CD4-positive, alpha-beta T cell treated with Interleukin-15 for 1 hour (primary cell): ENCODE results near the gene MICB.
"Not testable (repeated sequence)": the region's sequence is repeated elsewhere in the genome, so short reads cannot be mapped to it uniquely, and the experiment has no call there.

Experiments
- DNase-seq: peaks from one replicate; pipeline ENCODE4 v3.0.0-alpha.2; 2020

MICB gene

DNA sequence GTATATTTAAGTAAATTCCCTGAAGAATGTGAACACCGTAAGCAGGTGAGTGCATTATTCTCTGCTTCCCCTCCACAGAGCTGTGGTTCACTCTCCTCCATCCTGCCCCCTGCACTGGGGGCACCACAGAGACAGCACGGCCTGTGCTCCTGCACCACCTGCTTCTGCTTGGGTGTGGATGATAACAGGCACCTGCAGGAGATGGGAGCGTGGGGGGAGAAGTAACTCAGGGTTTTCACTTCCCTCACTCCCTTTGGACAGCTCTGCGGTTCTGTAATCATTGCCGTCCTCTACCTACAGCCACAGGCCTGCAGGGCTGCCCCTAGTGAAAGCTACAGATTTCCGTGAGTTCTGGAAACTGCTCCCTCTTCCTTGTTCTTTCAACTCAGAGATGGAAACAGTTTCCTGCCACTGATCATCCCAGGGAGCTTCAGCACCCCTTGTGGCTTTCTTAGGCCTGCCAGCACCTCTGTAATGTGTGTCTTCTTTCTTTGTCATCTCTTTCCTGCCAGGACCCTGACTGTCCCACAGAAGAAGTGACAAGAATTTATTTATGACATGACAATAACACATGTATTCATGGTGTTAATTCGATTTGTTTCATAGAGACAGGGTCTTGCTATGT is 21.3 kb upstream of the MICB start:
- no peak for DNase-seq

DNA sequence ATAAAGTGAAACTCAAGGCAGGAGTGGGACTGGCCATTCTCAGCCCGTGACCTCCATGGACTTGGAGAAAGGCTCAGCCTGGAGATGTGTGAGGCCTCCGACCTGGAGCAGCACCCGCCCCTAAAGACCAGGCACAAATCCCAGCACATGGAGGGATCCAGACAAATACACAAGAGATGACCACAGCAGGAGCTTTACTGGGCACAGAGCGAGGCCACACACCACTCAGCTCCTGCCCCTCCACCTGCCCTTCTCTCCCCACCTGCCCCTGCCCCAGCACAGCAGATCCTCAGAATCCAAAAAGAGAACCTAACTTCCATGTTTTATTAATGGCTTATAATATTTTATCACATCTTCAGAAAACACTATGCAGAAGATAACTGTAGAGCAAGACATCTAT is 20.4 kb upstream of the MICB start:
- DNase-seq, result no peak

DNA sequence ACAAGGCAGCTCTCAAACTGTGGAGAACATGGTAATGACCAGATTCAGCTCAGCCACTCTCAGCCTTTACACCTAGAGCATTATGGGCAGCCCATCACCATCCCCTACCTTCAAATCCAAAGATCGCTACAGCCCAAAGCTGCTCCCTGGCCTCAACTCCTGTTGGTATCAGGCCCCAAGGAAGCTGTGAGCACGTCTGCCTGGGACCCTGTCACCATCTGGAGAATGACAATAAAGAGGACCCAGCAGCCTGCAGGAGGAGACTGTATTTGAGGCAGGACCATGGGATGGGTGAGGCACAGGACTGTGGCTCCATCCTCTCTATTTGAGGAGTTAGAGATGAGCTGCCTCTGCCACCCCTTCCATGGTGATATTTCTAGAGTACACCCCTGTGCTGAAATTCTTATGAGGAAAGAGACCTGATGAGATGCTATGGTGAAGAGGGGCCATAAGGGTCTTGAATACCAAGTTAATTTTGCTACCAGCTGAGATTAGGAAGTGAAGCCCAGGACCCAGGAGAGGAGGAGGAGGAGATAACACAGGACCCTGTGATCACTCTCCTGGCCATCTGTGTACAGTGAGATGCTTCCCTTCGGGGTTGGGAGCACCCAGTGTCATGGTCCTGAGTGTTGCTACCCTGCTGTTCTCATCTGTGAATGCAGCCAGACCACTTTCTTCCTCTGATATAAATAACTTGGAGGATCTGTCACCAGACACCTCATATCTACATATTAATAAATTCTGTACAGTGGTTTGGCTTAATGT is 19.6 kb upstream of the MICB start:
- no peak for DNase-seq

DNA sequence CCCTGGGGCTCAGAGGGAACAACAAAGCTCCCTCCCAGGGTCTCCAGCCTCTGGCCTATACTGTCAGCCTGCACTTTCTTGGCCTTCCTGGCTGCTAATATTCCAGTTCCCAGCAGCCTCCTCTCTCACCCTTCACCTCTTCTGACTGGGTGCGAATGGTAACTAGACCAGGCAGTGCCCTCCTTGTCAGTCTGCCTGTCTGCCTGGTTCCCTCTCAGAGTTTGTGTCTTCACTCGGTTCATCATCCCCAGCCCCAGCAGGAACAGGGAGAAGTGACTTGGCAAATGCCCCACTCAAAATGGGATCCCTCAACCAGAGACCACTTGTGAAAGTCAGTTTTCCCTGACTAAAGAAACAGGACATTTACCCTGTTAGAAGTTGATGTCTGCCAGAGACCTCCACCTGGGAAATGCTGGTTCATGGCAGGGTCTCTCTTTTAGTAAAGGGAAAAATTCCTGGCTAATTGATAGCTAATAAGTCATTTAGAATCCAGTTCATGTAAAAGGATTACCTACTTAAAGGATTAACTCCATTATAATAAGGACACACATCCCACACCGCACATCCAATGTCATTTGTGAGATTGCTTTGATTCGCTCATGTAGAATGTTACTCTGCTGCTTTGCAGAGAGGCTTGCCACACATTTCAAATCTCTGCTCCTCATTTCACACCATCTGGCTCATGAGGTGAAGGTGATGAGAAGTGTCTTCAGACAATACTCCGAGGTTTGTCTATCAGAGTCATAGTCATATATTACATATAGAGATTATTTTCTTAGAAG is 18.6 kb upstream of the MICB start:
- no peak for DNase-seq

DNA sequence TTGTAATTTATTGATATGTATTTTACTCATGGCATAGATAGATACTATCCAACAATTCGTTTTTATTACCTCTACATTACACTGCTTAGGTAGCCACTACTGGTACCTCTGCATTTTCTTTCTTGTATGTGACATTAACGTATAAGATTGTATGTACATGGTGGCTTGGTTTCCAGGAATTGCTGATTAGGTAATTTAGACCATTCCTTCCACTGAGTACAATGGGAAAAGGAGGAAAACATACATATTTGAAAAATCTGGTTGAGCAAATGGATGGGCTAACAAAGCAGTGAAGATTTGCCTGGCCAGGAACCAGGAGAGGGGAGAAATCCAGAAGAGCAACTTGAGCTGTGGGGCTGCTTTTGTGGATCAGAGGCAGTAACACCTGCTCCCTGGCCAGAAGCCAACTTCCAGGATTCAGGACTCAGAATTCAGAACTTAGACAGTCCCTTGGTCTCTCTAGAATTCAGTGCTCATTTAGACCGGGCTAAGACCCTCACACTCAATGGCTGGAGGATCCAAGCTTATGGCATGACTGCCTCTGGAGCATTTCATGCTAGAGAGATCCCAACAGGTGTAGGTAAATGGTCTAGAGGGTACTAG is 17.9 kb upstream of the MICB start:
- DNase-seq, result no peak

DNA sequence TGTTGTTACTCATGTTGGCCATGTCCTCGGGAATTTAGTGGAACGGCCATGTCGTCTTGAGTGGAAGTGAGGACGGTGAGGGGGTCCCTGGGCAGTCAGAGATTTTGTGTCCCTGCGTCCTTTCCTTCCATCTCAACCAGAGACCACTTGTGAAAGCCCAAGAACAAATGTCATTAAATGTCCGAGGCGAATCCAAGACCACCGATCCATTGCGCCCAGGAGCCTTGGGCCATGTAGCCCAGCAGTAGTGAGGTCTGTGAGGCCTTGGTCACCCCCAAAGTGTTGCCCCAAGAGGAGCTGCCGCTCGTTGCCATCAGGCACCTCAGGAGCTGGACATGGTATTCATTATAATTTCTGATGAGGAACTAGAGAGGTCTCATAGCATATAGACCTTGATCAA is 17.4 kb upstream of the MICB start:
- no peak for DNase-seq

DNA sequence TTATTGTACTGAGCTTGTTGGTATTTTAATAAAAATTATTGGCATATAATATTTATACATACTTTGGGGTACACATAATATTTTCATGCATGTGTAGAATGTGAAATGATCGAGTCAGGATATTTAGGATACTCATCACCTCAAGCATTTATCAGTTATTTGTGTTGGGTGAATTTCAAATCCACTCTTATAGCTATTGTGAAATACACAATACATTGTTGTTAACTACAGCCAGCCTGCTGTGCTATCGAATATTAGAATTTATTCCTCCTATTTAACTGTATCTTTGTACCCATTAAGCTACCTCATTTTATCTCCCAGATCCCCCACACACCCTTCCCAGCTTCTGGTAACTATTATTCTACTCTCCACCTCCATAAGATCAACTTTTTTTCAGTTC is 14.6 kb upstream of the MICB start:
- DNase-seq, result no peak

DNA sequence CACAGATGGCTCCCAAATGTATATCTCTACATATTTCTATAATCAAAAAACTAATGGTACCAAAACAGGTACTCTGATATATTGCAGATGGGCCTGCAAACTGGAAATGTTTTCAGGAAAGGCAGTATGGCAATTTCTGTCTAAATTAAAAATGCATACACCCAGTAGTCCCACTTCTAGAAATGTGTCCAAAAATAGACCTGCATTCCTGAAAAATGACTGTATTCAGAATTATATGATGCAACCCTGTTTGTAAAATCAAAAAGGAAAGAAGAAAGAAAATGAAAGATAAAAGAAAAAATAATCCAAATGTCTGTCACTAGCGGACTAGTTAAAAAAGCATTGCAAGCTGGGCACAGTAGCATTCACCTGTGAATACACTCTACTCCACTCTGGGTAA is 12.9 kb upstream of the MICB start:
- no peak for DNase-seq

DNA sequence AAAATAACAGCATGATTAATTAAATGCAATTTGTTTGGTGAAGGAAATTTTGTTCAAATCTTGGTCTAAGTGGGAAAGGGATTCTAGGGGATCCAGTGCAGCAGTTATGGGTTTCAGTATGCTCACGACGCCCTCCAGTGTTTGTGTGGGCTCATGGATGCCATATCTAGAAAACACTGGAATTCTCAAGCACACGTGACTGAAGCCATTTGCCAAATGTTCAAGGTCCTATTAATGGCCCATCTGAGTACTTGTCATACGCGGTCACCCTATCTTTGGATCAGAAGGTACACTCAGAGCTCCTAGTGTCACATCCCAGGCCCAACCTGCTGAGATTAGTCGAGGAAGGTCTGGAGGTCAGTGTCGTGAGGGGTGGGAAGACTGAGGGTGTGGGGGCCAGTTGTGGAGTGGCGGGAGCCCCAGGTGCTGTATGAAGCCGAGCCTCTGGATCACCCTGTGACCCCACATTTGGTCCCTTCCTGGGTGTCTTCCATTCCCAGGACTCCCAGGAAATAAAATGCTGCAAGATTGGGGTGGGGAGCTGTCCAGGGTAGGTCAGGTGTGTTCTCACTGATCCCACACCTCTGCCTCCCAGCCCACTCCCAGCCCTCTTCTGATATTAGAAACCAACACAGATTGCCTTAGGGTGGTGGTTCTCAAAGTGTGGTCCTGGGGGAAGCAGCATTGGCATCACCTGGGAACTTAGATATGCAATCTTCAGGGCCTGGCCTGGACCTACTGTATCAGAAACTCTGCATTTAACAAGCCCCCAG is 11.7 kb upstream of the MICB start:
- DNase-seq, result not testable (repeated sequence)

DNA sequence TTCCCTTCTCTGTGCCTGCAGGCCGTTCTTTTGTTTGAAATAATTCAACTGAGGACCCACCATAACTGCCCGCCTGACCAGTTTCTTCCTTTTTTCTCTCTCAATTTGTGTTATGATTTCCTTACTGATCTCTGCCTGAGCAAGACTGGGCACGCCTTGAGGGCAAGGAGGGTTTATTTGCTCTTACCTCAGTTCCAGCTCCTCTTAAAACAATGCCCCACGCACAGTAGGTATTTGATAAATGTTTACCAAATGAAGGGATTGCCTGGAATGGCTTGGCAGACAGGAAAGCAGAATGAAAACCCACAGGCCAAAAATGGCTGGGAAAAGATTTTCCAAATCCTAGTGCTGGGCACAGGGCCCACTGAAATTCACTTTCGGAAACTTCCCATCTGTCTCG is 10.3 kb upstream of the MICB start:
- not testable (repeated sequence) for DNase-seq

DNA sequence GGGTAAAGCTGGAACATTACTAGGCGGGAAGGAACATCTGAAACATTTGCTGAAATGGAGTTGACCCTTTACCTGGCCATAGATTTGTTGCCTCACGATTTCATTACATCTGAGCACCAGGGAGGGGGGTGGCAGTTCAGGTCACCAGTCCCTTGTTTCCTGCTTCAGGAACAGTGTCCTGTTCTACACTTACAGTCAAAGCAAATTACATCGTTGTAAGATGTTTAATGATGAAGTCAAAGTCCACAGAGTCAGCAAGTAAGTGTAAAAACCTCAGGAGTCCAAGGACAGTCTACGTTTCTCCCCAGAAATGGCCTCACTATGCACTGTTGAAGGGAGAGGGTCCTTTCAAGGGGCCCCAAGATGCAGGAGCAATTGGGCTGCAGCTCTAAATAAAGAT is 8.9 kb upstream of the MICB start:
- DNase-seq, result no peak

DNA sequence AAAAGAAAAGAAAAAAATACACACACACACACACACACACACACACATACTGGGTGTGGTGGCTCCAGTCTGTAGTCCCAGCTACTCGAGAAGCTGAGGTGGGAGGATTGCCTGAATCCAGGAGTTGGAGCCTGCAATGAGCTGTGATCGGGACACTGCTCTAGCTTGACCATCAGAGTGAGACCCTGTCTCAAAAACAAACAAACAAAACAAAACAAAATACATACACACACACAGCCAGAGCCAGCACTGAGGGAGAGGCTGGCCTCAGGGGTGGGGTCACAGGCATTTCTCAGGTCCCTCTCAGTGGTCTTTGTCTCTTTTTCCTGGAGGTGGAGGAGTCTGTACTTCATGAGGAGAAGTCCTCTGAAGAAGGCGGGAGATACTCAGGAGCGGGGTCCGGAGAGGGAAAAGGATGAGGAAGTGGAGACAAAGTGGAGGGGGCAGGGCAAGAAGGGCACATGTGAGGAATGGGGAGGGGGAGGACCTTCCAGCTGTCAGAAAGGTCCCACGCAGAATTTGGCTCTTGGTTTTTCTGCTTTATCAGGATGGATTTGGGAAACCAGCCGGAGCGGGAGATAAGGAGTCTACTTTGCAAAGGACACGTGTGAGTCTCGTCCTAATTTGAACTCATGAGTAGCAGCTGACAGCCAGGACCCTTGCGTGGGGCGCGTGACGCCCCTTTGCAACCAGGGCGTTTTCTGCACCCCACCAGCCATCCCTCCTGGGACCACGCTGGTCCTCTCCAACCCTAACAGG is 7.7 kb upstream of the MICB start:
- DNase-seq, result no peak

DNA sequence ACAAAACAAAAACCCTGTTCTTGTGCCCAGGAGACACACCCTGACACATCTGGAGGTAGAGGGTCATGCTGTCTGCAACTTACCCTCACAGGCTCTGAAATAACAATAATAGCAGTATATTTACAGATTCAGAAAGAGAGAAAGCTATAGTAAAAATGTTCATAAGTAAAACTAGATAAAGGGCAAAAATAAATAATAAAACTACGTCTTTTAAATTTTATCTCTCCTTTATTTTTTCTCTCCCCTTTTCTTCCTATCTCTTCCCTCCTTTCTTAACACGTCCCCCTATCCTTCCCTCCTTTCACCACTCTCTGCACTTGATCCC is 4.4 kb upstream of the MICB start:
- not testable (repeated sequence) for DNase-seq

DNA sequence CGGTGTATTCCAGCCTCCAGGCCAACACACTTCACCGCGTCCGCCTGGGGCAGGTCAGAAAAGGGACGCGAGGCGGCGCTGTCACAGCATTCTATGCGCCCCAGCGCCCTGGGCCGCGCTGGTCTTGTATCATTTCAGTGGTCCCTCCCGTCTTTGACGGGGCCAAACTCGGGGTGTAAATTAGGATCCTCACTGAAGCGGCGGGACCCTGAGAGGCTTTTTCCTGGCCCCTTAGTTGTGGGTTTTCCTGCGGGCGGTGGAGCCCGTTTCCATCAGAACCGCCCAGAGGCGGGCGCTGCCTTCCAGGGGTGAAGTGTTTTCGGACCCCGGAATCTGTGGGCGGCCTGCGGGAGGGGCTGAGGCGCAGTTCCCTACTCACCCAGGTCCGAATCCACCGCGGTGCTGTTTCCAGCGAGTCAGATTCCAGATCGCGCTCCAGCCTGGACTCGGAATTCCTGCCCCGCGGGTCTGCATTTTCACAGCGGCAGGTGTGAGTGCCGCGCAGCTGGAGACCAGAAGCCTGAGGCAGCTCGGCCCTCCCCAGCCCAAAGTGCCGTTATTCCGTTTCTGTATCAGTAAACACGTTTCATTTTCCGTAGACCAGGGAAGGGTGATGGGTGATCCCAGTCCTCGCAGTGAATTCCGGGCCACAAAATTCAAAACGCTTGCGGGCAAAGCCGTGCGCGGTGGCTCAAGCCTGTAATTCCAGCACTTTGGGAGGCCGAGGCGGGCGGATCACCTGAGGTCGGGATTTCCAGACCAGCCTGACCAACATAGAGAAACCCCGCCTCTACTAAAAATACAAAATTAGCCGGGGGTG is 3.9 kb upstream of the MICB start:
- DNase-seq, result peak; percentile 67

DNA sequence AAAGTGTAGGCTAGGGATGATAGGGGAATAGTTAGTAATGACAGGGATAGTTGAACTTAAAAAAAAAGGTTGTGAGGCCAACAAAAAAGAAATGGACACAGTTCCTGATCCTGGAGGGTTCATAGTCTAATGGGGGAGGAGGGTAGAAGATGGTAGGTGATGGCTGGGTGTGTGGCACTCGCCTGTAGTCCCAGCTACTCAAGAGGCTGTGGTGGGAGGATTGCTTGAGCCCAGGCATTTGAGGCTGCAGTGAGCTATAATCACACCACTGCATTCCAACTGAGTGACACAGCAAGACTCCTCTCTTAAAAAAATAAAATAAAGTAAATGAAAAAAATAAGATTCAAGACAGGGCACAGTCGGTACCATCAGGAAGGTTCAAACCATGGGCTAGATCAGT is 2.4 kb upstream of the MICB start:
- no peak for DNase-seq

DNA sequence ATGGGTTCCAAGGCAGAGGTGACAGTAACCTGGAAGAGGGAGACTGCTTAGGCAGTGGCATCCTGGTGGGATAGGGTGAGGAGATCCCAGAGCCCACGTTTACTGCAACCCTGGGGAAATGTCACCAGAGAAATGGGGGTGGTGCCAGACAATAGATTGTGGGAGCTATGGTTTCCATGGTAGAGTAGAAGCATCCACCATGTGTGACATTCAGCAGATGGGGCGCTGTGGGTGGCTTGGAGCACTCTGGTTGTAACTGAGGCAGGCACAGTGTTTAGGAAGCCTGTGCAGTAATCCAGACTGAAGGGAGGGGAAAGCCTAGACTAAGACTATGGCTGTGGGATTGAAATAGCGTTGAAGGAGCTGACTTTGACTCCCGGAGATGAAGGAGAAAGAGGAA is 1.1 kb upstream of the MICB start:
- not testable (repeated sequence) for DNase-seq

DNA sequence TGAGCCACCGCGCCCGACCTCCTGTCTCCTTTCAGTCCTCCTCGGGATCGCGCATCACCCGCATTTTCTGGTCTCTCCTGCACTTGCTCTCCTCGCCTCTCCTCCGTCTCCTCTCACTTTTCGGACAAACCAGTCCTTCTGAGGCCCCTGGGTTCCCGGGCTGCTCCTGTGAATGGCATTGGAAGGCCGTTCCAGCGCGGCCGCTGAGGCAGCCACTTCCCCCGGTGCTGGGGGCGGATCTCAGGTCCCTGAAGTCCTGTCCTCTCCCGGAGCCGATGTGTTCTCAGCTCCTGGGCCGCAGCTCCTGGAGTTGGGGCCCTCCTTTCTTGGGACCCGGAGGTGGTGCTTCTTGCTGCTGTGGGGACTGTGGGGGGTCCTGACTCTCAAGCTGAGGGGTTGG is 803 bp downstream of the MICB start:
- no peak for DNase-seq

DNA sequence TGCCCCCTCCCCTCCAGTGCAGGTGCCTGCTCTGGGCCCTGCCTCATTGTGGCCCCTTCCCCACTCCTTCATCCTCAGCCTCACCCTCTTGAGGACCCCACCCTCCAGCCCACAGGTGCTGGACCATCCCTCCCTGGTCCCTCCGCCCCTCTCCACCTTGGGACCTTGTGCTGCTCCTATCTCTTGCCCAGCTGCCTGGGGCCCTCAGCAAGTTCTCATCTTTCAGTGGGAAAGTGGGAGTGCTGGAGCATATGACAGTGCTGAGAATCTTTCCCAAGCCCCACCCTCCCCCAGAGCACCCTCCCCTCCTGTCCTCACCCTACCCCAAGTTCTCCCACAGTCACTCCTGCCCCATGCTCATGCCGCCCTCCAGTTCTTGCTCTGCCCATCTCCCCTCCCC is 1.7 kb downstream of the MICB start:
- not testable (repeated sequence) for DNase-seq

DNA sequence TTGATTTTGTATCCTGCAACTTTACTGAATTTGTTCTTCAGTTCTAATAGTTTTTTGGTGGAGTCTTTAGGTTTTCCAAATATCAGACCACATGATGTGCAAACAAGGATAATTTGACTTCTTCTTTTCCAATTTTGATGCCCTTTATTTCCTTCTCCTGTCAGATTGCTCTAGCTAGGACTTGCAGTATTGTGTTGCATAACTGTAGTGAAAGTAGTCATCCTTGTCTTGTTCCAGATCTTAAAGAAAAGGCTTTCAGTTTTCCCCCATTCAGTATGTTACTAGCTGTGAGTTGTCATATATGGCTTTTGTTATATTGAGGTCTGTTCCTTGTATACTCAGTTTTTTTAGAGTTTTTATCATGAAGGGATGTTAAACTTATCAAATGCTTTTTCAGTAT is 4.6 kb downstream of the MICB start:
- DNase-seq, result no peak

DNA sequence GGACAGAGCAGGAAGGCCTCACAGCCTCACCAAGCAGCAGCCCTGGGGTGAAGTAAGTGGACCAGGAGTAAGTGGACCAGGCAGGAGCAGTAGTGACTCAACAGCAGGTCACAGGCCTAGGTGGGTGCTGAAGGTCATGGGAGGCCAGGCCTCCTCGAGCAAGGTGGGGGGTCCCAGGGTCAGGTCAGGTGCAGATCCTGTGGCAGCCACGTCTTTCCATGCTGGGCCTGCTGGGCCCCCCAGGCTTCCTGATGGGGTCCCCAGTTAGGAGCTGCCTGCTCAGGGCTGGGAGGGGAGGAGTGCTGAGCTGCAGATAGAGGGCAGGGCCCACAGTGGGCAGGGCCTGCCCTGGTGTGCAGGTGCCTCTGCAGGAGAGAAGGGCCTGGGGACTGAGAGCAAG is 11.1 kb downstream of the MICB start:
- not testable (repeated sequence) for DNase-seq

DNA sequence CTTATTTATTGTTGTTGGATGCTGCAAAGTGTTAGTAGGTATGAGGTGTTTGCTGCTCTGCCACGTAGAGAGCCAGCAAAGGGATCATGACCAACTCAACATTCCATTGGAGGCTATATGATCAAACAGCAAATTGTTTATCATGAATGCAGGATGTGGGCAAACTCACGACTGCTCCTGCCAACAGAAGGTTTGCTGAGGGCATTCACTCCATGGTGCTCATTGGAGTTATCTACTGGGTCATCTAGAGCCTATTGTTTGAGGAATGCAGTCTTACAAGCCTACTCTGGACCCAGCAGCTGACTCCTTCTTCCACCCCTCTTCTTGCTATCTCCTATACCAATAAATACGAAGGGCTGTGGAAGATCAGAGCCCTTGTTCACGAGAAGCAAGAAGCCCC is 12.1 kb downstream of the MICB start:
- DNase-seq, result no peak
